Suprapubic skin (tissue), 4 donors: ENCODE data around the gene CD99L2.

Source experiments
- CTCF ChIP-seq, 2 donors: fragments of 200-600 bp in 1 of 2; fragments of 450-650 bp in 1 of 2; sonication (generic) in 1 of 2; IDR thresholded peaks; one replicate each; pipeline ENCODE4 v1.5.1; 2016 to 2019; ENCODE audit warnings: antibody characterized with exemption in 2 of 2, mild to moderate bottlenecking in 1 of 2, moderate library complexity in 1 of 2
- EP300 ChIP-seq: sonication (generic); formaldehyde crosslinking; IDR thresholded peaks from one replicate; pipeline ENCODE4 v1.6.1; 2017; ENCODE audit warnings: antibody characterized with exemption
- POLR2A ChIP-seq, 2 donors: fragments of 450-650 bp; IDR thresholded peaks; one replicate each; pipeline ENCODE4 v1.6.1; 2017; ENCODE audit warnings: antibody characterized with exemption in 2 of 2, mild to moderate bottlenecking in 2 of 2, moderate library complexity in 2 of 2
- POLR2AphosphoS5 ChIP-seq, 3 donors: sonication (generic); formaldehyde crosslinking; IDR thresholded peaks; one replicate each; pipeline ENCODE4 v1.6.1; 2017; ENCODE audit warnings: antibody characterized with exemption in 3 of 3

GRCh38 chrX:150771116-150771515 lies 127.4 kb downstream of the CD99L2 start:
- TF ChIP-seq POLR2A (IDR thresholded peaks at IDR 0.05) (no peak), POLR2AphosphoS5 (IDR thresholded peaks at IDR 0.05) (no peak), CTCF (IDR thresholded peaks at IDR 0.05) (no peak), EP300 (no peak)
